DMS114 treated with DMSO at 0.1 percent for 48 hours (cell line): ENCODE data around the gene PRKCH.
A peak's percentile ranks its signal among the peaks of the same experiment; 100 is the strongest.

ENCODE experiments used
- DNase-seq: peaks from one replicate; lab custom pipeline; 2025; ENCODE audit not compliant: unreplicated experiment; lab: John Stamatoyannopoulos, UW

Gene PRKCH

DNA sequence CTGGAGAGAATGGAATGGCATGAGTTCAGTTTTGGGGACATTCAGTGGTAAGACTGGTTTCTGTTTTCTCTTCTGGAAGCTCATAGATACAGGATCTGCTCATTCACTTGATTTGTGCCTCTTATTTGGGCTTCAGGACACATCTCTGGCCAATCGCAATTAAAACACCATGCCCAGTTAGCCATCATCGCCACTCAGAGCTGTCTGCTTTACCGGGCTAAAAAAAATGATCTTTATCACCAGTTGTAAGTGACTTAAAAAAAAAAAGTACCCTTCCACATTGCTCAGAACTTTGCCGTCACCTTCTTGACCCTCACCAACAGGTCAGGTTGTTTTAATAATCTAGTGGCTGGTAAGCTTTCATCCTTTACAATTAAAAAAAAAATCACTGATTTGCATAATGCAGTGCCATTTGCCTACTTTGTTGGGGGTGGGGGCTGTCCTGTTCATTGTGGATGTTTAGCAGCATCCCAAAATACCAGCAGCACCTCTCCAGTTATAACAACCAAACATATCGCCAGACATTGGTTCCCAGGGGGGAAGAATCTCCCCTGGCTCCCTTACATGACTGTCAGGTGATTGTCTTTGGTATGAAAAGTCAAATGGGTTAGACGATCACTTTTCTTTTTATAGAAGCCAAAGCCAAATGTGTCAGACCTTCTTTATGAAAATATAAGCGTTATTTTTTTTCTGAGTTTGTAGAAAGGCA lies 150.1 kb downstream of the PRKCH start:
- DNase-seq: no peak

DNA sequence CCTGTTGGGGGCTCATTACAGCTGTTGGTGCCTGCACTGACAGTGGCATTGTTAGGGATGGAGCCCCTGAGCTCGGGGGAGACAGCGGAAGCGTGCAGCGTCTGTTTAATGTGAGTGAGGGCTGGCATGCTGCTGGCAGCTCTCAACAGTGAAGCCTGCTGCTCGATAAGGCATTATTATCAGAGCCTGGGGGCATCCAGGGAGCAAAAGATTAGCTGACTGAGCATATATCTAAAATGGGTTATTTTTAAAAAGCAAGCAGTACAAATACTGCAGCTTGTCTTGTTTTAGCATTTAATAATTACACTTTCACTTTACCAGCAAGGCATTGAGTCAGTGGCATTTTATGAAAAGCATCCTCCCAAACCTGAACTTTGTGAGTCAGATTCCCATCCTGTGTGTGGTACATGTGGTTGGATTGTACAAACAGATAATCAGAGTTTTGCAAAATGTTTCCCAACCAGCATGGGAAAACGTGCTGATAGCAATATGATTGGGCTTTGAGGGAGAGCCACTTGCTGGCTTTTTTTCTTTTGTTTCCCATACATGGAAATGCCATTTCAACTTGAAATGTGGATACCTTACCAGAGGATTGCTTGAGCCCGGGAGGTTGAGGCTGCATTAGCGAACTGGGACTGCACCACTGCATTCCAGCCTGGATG lies 150.8 kb downstream of the PRKCH start:
- DNase-seq: no peak

- DNase-seq: no peak
These were observed 151.5 kb downstream of the PRKCH start for GRCh38 chr14:61472801-61473376.

- no peak for DNase-seq
These were observed 152.6 kb downstream of the PRKCH start for GRCh38 chr14:61474015-61474414.

GRCh38 chr14:61474701-61475100 lies 153.3 kb downstream of the PRKCH start:
- no peak for DNase-seq

DNA sequence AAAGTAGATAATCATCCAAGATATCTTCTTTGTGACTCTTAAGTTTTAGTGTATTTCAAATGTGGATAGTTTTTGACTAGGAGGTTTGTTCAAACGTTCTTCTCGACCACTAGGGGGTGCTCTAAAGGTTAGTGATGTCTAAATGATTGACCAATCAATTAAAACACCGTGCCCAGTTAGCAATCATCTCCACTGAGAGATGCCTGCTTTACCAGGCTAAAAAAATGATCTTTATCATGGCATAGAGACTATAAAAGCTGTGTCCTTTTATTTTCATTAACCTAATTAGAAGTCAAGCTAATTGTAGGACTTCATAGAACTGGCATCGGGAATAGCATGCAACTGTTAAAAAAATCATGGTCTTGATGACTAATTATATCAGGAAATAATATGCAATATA lies 153.9 kb downstream of the PRKCH start:
- DNase-seq: peak; percentile 14

GRCh38 chr14:61476105-61476753 lies 154.8 kb downstream of the PRKCH start:
- no peak for DNase-seq

DNA sequence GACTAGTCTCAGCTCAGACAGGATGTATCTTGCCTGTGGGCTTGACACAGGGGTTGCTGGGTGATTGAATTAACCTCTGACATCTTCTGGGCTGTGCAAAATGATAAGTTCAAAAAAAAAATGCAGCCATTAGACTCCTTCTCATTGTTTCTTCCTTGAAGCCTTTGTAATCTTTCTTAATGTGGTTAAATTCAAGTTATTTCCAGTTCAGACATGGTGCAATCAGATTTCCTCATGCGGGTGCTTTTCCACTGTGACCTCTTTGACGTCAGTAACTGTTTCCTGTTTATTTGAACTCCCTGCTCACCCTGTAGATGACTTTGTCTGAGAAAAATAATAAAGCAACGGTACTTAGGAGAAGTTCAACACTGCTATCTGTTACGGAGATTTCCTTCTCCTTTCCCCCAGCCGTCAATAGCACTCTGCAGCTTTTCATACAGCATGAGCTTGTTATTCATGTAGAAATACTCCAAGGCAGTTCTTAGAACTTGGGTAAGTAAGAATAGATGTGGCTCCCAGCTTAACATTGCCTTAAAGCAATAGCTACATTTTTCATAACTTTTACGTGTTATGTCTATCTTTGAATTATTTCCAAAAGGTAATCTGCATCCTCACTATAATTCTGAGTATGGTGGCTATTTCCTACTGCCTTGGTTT lies 155.5 kb downstream of the PRKCH start:
- DNase-seq: no peak

DNA sequence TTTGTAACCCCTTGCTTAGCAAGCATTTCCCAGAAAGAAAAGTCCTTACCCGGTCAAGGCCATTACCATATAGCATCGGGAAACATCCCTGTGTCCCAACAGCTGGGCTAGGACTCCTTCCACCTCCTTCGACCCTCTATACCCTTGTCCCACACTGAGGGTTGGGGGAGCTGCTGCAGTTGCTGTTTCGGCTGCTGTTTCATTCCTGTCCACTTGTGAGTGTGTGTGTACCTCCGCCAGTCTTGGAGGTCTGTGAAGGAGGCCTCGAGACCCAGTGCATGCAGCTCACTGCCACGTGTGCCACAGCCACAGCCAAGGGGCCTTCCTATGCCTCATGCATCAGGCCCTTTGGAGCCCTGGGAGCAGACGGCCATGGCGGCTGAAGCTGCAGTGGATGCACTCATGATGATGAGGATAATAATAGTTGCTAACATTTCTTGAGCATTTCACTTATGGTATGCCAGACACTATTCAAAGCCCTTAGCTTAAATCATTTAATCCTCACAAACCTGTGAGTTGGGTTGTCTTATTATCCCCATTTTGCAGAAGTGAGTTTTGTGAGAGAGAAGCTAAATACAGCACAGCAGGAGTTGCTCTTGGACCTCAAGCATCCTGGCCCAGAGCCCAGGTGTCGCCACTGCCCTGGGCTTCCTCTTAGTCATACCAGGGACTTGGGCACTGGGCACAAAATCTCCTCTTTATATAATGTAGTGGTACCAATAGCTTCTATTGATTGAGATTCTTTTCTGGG lies 156.5 kb downstream of the PRKCH start:
- DNase-seq: no peak

DNA sequence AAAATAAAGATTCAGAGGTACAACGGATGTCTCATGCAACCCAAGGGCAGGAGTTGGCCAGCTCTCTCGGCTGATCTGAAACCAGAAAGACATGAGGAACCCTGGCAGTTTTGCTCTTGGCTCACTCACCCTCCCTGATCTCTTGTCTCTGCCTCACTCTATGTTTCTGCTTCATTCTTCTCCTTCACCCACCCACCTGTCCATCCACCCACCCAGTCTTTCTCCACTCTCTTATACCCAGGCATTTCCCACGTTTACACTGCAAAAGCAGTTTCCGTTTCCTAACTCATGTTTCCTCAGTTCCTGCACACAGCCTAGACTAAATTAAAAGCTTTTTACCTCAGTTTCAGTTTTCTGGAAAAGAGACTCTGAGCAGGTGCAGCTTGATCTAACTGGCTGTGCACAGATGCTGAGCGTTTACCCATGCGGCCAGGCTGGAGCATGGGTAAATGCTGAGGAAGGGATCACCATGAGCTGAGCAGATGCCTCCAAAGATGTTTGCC lies 157.6 kb downstream of the PRKCH start:
- DNase-seq: no peak

DNA sequence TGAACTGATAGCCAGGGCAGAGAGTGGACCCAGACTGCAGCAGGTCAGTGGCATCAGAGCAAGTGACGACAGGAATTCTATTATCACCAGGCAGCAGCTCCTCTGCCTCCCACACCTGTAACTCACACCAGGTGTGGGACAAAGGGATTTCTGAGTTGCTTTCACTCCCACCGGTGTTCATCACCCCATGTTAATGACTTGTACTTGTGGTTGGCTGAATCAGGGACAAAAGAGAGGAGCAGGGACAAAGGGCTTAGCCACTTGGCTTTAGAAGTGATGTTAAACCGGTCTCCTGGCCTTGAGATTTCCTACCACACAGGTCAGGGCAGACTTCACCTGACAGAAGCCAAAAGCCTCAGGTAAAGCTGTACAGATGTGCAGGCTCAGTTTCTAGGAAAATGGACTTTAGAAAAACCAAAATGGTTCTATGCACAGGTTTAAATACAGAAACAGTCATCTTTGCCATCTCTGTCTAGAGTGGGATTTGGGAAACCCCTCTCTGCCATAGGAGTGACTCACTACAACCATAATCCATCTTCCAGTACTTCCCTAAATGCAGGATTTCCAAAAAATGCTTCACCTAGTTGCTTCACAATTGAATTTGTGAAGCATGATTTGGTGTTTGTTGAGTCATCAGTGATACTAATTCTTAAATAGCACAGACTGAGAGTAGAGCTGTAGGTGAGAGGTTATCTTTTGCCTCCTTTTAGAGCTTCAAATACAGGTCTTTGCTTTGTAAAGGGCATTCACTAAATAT lies 158.5 kb downstream of the PRKCH start:
- no peak for DNase-seq

- no peak for DNase-seq
These were observed 159.4 kb downstream of the PRKCH start for GRCh38 chr14:61480704-61481285.

GRCh38 chr14:61481701-61482100 lies 160.3 kb downstream of the PRKCH start:
- no peak for DNase-seq

DNA sequence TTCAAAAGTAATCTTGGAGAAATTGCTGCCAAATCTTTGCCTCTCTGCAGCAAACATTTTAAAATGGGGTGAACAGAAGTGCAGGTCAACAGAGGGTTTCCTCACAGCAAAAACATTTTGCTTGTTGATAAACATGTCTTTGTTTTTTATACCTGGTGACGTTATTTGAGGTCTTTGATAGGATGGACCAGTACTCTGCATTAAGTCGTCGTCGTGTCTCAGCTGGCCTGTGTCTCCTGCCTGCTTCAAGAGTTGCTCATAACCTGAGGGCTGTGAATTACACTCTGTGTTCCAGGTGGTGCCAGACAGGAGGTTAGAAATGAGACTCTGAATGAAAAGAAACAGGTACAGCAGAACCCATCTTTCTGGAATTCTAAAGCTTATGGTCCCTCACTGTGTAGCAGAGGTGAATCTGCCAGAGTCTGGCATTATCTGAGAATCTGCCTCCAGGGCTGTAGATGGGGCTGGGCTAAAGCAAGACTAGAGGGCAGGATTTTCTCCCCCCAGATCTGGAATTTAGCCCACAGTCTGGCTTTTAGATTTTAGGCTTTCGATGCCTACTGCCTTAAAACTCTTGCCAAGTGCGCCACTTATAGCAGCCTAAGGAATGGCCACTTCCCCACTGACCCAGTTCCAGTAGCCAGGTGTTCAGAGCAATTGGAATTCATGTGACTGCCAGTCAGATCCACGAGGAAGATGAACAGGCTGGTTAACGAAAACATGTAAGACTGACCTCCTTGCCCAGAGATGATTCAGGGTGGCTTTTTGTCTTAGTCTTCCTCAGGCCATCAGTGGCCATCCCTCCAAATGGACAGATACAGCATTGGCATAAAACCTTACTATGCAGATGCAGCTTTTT lies 161.2 kb downstream of the PRKCH start:
- no peak for DNase-seq

- no peak for DNase-seq
These were observed 162.1 kb downstream of the PRKCH start for GRCh38 chr14:61483476-61483875.

DNA sequence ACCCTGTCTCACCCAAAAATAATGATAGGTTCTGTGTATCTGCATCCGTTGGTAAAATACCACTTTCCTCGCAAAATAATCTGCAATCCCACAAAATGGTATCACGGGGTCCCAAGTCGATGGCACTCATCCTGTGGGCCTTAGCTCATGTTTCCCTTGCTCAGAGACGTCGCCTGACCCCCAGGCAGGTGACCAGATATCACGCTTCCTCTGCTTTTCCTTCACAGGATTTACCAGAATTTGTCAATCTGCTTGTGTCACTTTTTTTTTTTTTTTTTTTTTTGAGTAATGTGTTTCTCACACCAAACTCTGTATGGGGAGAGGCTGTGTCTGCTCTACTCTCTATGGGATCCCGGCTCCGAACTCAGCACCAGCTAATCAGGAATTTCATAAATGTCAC lies 162.7 kb downstream of the PRKCH start:
- no peak for DNase-seq

DNA sequence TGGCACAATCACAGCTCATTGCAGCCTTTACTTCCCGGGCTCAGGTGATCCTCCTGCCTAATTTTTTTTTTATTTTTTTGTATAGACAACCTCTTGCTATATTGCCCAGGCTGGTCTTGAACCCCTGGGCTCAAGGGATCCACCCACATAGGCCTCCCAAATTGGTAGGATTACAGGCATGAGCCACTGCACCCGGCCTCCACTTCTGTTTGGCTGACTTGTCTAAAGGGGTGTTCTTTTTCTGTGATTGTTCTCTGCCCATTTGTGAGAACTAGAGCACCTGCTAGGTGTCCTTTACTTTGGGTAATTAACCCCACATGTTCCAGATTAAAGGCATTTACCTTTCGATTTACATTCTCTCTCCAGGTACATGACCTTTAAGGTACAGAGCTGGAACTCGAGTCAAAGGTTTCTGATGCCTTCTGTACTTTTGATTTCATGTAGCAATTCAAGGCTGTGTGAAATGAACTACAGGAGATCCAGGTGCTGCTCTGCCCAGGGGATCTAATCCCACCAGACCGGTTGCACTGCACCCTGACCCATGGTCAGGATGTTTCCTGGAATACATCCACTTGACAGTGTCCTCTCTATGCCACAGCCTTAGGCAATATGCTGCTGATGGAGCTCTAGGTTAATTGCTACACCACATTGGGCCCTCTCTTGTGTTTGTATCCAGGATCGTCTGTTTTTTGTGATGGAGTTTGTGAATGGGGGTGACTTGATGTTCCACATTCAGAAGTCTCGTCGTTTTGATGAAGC lies 163.6 kb downstream of the PRKCH start:
- DNase-seq: no peak

DNA sequence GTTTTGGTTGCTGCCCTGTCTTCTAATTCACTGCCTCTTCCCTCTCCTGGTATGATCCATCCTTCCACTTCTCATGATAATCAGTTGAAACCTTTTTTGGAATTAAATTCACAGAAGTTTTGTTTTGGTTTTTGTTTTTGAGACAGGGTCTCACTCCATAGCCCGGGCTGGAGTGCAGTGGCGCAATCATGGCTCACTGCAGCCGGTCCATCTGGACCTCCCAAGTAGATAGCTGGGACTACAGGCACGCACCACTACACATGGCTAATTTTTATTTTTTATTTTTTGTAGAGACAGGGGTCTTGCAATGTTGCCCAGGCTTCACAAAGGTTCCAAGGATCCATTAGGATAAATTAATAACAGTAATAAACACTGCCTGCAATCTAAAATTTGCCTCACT lies 164.3 kb downstream of the PRKCH start:
- DNase-seq: no peak
